ENCODE measurements around the gene ANKRD34C.
A peak's percentile ranks its signal among the peaks of the same experiment; 100 is the strongest.

Gene ANKRD34C

GRCh38 chr15:79282371-79283251 lies at the start of gene ANKRD34C:
Gene ANKRD34C (plus strand): TSS chr15:79282722. CDS start chr15:79293285, 10,563 bp downstream.
- no peak for DNase-seq (ENCODE audit: low spot score)

DNA sequence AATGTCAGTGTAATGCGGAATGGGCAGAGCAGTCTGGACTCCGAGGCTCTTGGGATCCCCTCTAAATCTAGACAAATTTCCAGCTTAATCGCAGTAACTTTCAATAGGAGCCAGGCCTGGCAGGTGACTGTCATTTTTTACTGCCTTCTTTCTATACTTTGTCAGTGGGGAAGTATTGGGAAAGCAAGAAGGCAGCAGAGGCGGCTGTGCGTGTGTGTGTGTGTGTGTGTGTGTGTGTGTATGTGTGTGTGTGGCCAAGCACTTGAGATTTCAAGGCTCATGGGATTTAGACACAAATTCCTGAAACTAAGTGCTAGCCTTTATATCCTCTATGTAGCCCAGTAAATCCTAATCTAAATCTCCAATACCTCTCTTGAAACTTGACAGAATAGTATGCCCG lies 49.3 kb upstream of the ANKRD34C start:
- DNase-seq (ENCODE audit: low spot score), result no peak

DNA sequence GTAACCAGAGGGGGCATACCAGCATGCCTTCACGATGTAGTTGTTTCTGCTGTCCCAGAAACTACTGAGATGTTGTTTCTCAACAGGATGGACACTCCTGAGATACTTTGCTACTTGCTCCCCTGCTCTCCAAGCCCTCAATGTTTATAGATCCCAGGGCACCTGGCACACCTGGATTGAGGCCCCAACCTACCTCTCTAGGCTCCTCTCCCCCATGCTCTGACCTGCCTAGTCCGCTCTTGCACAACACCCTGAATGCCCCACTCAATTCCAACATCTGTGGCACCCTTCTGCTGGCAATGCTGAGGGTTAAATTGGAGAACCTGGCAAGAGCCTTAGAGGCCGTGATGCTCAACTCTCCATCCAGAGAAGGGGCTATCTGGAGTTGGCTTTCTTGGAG lies 42.5 kb upstream of the ANKRD34C start:
- no peak for DNase-seq (ENCODE audit: low spot score)

DNA sequence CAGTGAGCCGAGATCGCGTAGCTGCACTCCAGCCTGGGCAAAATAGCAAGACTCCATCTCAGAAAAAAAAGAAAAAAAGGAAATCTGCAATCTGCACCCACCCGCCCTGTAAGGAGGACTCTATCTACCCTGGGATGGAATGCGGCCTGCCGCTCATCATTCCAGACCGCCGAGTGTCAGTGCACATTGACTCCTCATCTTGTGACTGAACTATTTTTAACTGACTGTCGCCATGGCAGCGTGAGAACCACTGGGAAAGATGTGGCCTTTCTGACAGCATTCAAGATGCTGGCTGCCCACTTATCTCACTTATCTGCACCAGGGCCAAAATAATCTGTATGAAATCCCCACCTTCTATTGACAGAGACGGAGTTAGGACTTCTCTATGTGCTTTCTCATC lies 38.8 kb upstream of the ANKRD34C start:
- DNase-seq (ENCODE audit: low spot score), result no peak

DNA sequence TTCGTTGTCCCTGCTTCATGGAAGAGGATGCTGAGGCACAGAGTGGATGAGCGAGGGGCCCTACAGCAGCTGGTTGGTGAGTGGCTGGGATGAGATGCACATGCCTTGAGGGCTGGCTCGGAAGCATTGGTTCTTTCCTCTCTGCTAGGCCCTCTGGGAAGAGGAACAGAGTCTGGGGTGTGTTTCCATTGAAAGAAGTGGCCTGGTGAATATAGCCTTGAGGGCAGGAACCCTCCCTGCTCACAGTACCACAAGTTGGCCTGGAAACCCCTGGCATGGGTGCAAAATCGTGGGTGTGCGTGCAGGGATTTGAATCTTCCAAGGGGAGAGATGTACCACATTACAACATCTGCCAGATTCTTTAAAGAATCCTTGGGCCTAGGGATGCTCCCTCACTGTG lies 37.6 kb upstream of the ANKRD34C start:
- no peak for DNase-seq (ENCODE audit: low spot score)

GRCh38 chr15:79248183-79248582 lies 34.3 kb upstream of the ANKRD34C start:
- no peak for DNase-seq (ENCODE audit: low spot score)

GRCh38 chr15:79257454-79257853 lies 25.1 kb upstream of the ANKRD34C start:
- DNase-seq (ENCODE audit: low spot score), result no peak

- DNase-seq (ENCODE audit: low spot score), result no peak
These were observed 20.7 kb upstream of the ANKRD34C start for GRCh38 chr15:79261836-79262235.

DNA sequence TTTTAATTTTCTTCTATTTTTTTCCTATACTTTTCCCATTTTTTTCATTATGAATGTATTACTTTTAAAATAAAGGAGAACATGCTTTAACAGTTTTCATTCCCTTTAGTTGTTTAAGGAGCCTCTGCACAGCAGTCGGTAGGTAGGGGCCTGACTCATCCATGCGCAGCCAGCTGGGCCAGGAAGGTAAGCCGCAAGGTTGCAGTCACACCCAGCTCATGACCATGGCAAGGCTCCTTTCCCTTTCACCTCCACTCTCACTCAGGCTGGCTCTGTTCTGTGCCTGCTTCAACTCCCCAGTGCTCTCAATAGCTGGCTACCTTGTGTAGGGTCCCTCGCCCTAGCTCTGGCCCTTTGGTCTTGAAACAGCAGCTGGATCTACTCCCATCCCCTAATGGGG lies 17.4 kb upstream of the ANKRD34C start:
- DNase-seq (ENCODE audit: low spot score), result no peak

GRCh38 chr15:79265987-79266579 lies 16.4 kb upstream of the ANKRD34C start:
- DNase-seq (ENCODE audit: low spot score), result no peak

- DNase-seq (ENCODE audit: low spot score), result peak; percentile 7
These were observed 928 bp downstream of the ANKRD34C start for GRCh38 chr15:79283252-79284048.

GRCh38 chr15:79290642-79291275 lies 8.2 kb downstream of the ANKRD34C start:
- no peak for DNase-seq (ENCODE audit: low spot score)

- no peak for DNase-seq (ENCODE audit: low spot score)
These were observed 9.5 kb downstream of the ANKRD34C start for GRCh38 chr15:79292011-79292410.

DNA sequence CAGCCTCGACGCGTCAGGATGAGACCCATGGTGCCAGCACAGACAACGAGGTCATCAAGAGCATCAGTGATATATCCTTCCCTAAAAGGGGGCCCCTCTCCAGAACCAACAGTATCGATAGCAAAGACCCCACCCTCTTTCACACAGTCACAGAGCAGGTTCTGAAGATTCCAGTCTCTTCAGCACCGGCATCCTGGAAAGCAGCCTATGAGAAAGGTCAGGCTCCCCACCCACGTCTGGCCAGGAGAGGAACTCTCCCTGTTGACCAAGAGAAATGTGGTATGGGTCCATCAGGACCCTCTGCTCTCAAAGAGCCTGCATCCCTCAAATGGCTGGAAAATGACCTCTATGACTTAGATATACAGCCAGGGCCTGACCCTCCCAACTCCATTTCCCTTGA lies 11.6 kb downstream of the ANKRD34C start:
- no peak for DNase-seq (ENCODE audit: low spot score)

DNA sequence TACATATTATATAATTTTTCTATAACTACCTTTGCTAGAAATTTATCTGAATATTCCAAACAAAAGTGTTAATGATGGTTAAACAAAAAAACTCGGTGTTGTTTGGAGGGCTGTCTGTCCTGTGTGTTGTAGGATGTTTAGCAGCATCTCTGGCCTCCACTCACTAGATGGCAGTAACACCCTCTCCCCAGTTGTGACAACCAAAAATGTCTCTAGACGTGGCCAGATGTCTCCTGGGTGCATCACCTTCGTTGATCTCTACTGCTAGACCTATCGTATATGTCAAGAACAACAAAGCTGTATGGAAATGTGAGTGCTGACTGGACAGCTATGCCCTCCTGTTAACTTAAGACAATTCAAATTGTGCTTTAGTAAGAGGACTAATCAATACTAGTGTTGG lies 14.1 kb downstream of the ANKRD34C start:
- no peak for DNase-seq (ENCODE audit: low spot score)

DNA sequence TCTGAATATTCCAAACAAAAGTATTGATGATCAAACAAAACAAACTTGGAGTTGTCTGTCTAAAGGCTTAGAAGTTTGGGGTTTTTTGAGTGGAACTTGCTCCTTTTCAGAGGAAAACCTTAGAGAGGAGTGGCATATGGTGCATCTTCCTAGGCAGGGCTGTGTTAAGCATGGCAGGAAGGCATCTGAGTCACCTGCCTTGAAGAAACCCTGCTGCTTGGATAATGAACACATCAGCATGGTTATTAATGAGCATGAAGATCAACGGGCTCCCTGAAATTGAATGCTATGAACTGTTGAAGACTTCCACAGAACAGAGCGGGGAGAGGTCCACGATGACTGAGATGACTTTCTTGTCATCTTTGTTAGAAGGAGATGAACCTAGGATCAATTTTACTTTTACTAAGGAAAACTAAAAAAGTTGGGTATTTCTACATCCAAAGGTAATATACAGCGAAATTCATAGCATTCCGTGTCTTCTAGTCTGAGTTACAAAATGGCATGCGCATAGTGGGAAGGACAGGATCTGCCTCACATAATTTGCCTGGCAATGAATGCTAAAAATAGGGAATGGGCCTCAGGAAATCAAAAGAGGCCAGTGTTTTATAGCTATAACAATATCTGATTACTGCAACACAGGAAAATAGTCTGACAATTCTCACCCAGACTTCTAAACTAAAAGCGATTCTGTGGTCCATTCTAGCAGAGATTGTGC lies 16.8 kb downstream of the ANKRD34C start:
- no peak for DNase-seq (ENCODE audit: low spot score)

DNA sequence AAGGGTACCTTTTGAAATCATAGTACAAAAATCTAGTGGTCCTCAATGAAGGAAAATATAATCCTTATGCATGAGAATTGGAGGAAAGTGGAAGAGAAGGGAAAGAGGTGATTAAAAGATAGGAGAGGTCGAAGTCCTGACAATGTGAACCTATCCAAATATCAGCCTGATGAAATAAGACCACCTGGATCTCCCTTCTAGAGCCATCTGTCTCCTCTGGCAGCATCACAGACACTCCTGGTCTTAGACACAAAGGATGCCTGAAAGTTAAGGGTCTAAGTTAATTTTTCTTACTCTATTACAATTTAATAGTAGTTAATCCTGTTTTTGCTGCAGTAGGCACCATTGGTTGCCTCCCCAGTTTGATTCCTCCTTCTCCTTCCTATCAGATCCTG lies 17.3 kb downstream of the ANKRD34C start:
- no peak for DNase-seq (ENCODE audit: low spot score)

DNA sequence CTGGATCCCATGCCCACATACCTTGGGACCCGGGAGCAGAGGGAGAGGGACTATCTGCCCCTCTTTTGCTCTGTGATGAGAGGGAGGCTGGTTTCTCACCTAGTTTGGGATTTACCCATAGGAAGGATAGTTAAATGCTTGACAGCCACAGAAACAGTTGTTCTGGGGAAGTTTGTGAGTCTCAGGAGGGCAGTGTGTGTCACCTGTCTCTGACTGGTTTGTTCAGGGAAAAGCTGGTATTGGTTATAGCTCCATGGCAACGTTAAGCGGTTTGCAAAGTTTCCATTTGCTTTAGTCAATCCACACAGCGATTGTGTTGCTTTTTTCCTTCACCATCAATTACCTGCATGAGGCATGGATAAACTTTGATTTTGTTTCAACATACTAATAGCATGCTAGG lies 24.7 kb downstream of the ANKRD34C start:
- DNase-seq (ENCODE audit: low spot score), result no peak

GRCh38 chr15:79308874-79309273 lies 26.4 kb downstream of the ANKRD34C start:
- no peak for DNase-seq (ENCODE audit: low spot score)

GRCh38 chr15:79310612-79310984 lies 28.1 kb downstream of the ANKRD34C start:
- DNase-seq (ENCODE audit: low spot score), result no peak

GRCh38 chr15:79310985-79311900 lies 28.7 kb downstream of the ANKRD34C start, which contains the start of gene TMED3:
Gene TMED3 (plus strand): TSS chr15:79311112. CDS start chr15:79311250, 138 bp downstream.
- peak; percentile 62 for DNase-seq (ENCODE audit: low spot score)

Data from globus pallidus (tissue), 1 donor.